PC-9 (cell line): ENCODE measurements around the gene ZDHHC1. TPM values are rescaled to one million over a fixed set of nuclear protein-coding genes. Genes with fewer than 3 reads are reported as not detected.
A peak's percentile ranks its signal among the peaks of the same experiment; 100 is the strongest.

Experiments used
- BruUV-seq: library from RNA; stranded (reverse); fragments of 400-500 nt; replicated peaks from 2 replicates; lab custom pipeline; 2021; lab: Mats Ljungman, UMichigan
- CTCF ChIA-PET: fragments of 300-600 bp; sonication (Branson Sonifier 250); formaldehyde crosslinking; loops from one replicate; lab custom pipeline; 2022; ENCODE audit warnings: antibody characterized with exemption; lab: Charles Lee
- POLR2A ChIA-PET: fragments of 300-600 bp; sonication (Branson Sonifier 250); formaldehyde crosslinking; loops from one replicate; lab custom pipeline; 2022; ENCODE audit warnings: antibody characterized with exemption; ENCODE audit not compliant: unreplicated experiment; lab: Charles Lee
- DNase-seq, 2 experiments: peaks; one replicate each; pipeline versions ENCODE4 v3.0.0 to v3.0.0-alpha.2; 2015 to 2022; ENCODE audit warnings: mixed read lengths in 1 of 2
- H2AFZ ChIP-seq: fragments of 200-600 bp; sonication (generic); 2 replicates; pipeline ENCODE4 v1.8.1; 2017; ENCODE audit warnings: antibody characterized with exemption
- H3F3A ChIP-seq: fragments of 200-600 bp; sonication (generic); 2 replicates; pipeline ENCODE4 v1.8.1; 2017; ENCODE audit warnings: antibody characterized with exemption, mild to moderate bottlenecking, low read depth; ENCODE audit not compliant: insufficient read depth
- H3K27ac ChIP-seq: fragments of 200-600 bp; sonication (generic); 2 replicates; pipeline ENCODE4 v1.6.1; 2016; ENCODE audit warnings: mixed run types
- H3K27me3 ChIP-seq: fragments of 200-600 bp; sonication (generic); 2 replicates; pipeline ENCODE4 v1.6.1; 2016; ENCODE audit warnings: low read depth, mixed run types; ENCODE audit not compliant: insufficient read depth
- H3K36me3 ChIP-seq: fragments of 200-600 bp; sonication (generic); 2 replicates; pipeline ENCODE4 v1.6.1; 2016; ENCODE audit warnings: low read depth, mixed run types
- H3K4me1 ChIP-seq: fragments of 200-600 bp; sonication (generic); replicated peaks from 2 replicates; pipeline ENCODE4 v1.6.1; 2016; ENCODE audit warnings: mixed run types; ENCODE audit not compliant: insufficient read depth
- H3K4me2 ChIP-seq: fragments of 200-600 bp; sonication (generic); 2 replicates; pipeline ENCODE4 v1.6.1; 2017; ENCODE audit warnings: mixed run types
- H3K4me3 ChIP-seq: fragments of 200-600 bp; sonication (generic); 2 replicates; pipeline ENCODE4 v1.6.1; 2016; ENCODE audit warnings: mixed run types
- H3K79me2 ChIP-seq: fragments of 200-600 bp; sonication (generic); 2 replicates; pipeline ENCODE4 v1.6.1; 2017; ENCODE audit warnings: low read depth, mixed run types
- H3K9me2 ChIP-seq: fragments of 200-600 bp; sonication (generic); 2 replicates; pipeline ENCODE4 v1.8.1; 2017; ENCODE audit warnings: mild to moderate bottlenecking; ENCODE audit not compliant: insufficient read depth
- H3K9me3 ChIP-seq: fragments of 200-600 bp; sonication (generic); 2 replicates; pipeline ENCODE4 v1.8.1; 2016; ENCODE audit warnings: low read depth; ENCODE audit not compliant: insufficient read depth
- H4K20me1 ChIP-seq: fragments of 200-600 bp; sonication (generic); 2 replicates; pipeline ENCODE4 v1.8.1; 2017; ENCODE audit not compliant: insufficient read depth
- CTCF ChIP-seq: fragments of 200-600 bp; sonication (generic); conservative IDR thresholded peaks from 2 replicates; pipeline ENCODE4 v1.6.1; 2017; ENCODE audit warnings: mixed run types, antibody characterized with exemption, mild to moderate bottlenecking, moderate library complexity
- EZH2 ChIP-seq: fragments of 200-600 bp; sonication (generic); IDR thresholded peaks from 2 replicates; pipeline ENCODE4 v1.8.0; 2017; ENCODE audit warnings: antibody characterized with exemption, low read depth
- intact Hi-C: fragments of 100-400 bp; cut with micrococcal nuclease; formaldehyde crosslinking; loops from one replicate; pipeline ENCODE4 v1.10.0; 2022; ENCODE audit not compliant: unreplicated experiment
- total RNA-seq: library from RNA; stranded (reverse); gene quantifications from 2 replicates; pipeline ENCODE4 v1.2.3, GENCODE V29; 2021

ZDHHC1 gene
- total RNA-seq, 1 experiment from 2014 or later = 12.8 TPM

GRCh38 chr16:67396159-67397035 is 19.9 kb downstream of the ZDHHC1 start:
- no peaks in the 10 kb centered on the region for H3K27me3 ChIP-seq
- peak; percentile 89 to 94 for DNase-seq
- H3K4me2 ChIP-seq = peak overlapping the region; percentile 54
- no peak for TF ChIP-seq EZH2
- TF ChIP-seq CTCF = no peak
- H3K36me3 ChIP-seq = no peaks in the 10 kb centered on the region
- no peak overlapping the region for H3K4me3 ChIP-seq
- H3F3A ChIP-seq = peaks cover 13% of the 10 kb centered on the region
- ChIA-PET POLR2A (interaction anchor here (0.6 kb wide), 1 partner anchor 119 kb away, joined by 8 read pairs; no protein-coding TSS in a partner anchor), CTCF (interaction anchor here (0.6 to 1.1 kb wide), 2 partner anchors 119 to 277 kb away, joined by 4 to 6 read pairs; no protein-coding TSS in a partner anchor)
- H4K20me1 ChIP-seq = no peaks in the 10 kb centered on the region
- intact Hi-C loops = loop anchor here (5.0 to 10.0 kb wide), 2 partner anchors 119 to 202 kb away; partner anchors contain the start of genes E2F4, ELMO3, EXOC3L1 and PLEKHG4
- H3K9me2 ChIP-seq = no peaks in the 10 kb centered on the region
- BruUV-seq = no TSS peak
- H3K4me1 ChIP-seq = peaks cover 17% of the 10 kb centered on the region
- H2AFZ ChIP-seq = no peak overlapping the region
- no peaks in the 10 kb centered on the region for H3K9me3 ChIP-seq
- H3K27ac ChIP-seq = no peak overlapping the region
- H3K79me2 ChIP-seq = no peaks in the 10 kb centered on the region

DNA sequence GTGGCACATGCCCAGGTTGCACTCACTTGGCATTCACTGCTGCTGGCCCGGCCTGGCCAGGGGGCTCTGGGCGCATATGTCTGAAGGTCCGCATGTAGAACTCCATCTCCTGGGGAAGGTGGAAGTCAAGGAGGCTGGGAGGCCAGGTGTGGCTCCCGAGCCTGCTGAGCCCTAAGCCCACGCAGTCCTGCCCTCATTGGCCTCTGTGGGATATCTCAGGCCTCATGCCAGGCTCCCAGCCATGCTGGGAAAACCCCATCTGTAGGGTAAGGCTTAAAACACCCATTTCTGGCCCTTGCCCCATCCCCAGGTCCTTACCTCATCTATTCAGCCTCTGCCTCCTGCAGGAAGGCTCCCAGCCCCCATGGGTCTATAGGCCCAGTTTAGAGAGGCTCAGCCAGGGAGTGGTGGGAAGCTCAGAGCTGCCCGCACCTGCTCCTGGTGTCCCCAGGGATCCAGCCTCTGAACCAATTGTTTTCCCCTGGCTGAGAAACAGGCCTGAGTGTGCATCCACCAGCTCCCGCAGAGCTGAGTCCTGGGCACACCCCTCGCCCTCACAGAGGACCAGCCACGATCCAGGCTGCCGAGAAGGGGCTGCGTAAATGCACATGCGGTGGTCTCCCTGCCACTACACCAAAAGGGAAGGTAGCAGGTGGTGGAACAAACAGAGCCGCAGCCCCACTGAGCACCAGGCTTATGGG is 20.7 kb downstream of the ZDHHC1 start:
- no peak for DNase-seq
- Histone ChIP-seq H3K9me2 (no peaks in the 10 kb centered on the region), H4K20me1 (no peaks in the 10 kb centered on the region), H2AFZ (no peak overlapping the region), H3K27me3 (no peaks in the 10 kb centered on the region), H3K4me2 (peak overlapping the region; percentile 54), H3K4me3 (no peak overlapping the region), H3K4me1 (peaks cover 17% of the 10 kb centered on the region), H3K36me3 (no peaks in the 10 kb centered on the region), H3F3A (peaks cover 13% of the 10 kb centered on the region), H3K79me2 (no peaks in the 10 kb centered on the region), H3K9me3 (no peaks in the 10 kb centered on the region), H3K27ac (no peak overlapping the region)
- no peak for TF ChIP-seq CTCF
- TF ChIP-seq EZH2 = no peak
- intact Hi-C loops = loop anchor here (5.0 to 10.0 kb wide), 2 partner anchors 118 to 201 kb away; partner anchors contain the start of genes E2F4, ELMO3, EXOC3L1 and PLEKHG4
- CTCF ChIA-PET = interaction anchor here (0.6 to 1.1 kb wide), 2 partner anchors 118 to 276 kb away, joined by 4 to 6 read pairs; no protein-coding TSS in a partner anchor
- POLR2A ChIA-PET = interaction anchor here (0.6 kb wide), 1 partner anchor 118 kb away, joined by 8 read pairs; no protein-coding TSS in a partner anchor
- TSS peak; percentile 21 for BruUV-seq

DNA sequence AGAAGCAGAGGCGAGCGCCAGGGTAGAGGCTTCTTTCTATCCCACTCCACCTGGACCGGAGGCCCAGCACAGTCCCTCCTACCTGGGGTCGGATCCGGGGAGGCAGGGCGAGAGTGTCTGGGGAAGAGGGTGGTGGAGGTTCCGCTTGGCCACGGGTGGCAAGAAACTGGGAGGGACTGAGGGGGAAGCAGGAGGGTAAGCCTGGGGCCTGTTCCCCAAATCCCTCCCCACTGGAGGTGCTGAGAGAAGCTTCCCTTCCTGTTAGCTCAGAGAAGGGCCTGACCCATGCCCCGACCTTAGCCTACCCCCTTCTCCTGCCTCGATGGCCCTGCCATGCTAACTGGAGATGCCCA is 21.2 kb downstream of the ZDHHC1 start:
- peaks cover 17% of the 10 kb centered on the region for H3K4me1 ChIP-seq
- CTCF ChIA-PET = no interaction called here
- peaks cover 13% of the 10 kb centered on the region for H3F3A ChIP-seq
- no peaks in the 10 kb centered on the region for H3K79me2 ChIP-seq
- POLR2A ChIA-PET = interaction anchor here (0.6 kb wide), 1 partner anchor 55 kb away, joined by 3 read pairs; no protein-coding TSS in a partner anchor
- intact Hi-C loops = loop anchor here (5.0 to 10.0 kb wide), 2 partner anchors 118 to 200 kb away; partner anchors contain the start of genes E2F4, ELMO3, EXOC3L1 and PLEKHG4
- H3K4me3 ChIP-seq = no peak overlapping the region
- H4K20me1 ChIP-seq = no peaks in the 10 kb centered on the region
- H3K27ac ChIP-seq = no peak overlapping the region
- no peak overlapping the region for H3K4me2 ChIP-seq
- no peaks in the 10 kb centered on the region for H3K27me3 ChIP-seq
- TF ChIP-seq EZH2 (no peak), CTCF (no peak)
- no peak overlapping the region for H2AFZ ChIP-seq
- no peaks in the 10 kb centered on the region for H3K9me3 ChIP-seq
- no peak for DNase-seq
- H3K9me2 ChIP-seq = no peaks in the 10 kb centered on the region
- BruUV-seq = no TSS peak
- no peaks in the 10 kb centered on the region for H3K36me3 ChIP-seq
